Inferior parietal cortex (tissue), 1 donor: ENCODE measurements around the gene GAREM1.

ENCODE experiments used
- DNase-seq: peaks from one replicate; pipeline ENCODE4 v3.0.0-alpha.2; 2016; ENCODE audit errors: extremely low spot score

The GAREM1 gene

GRCh38 chr18:32425466-32425865 lies 45.2 kb downstream of the GAREM1 start:
- DNase-seq, result no peak

GRCh38 chr18:32424696-32425095 lies 46.0 kb downstream of the GAREM1 start:
- DNase-seq, result no peak

GRCh38 chr18:32422978-32423740 lies 47.5 kb downstream of the GAREM1 start:
- DNase-seq, result no peak

- no peak for DNase-seq
These were observed 48.5 kb downstream of the GAREM1 start for GRCh38 chr18:32422201-32422600.

GRCh38 chr18:32420084-32420750 lies 50.5 kb downstream of the GAREM1 start:
- no peak for DNase-seq

- DNase-seq, result no peak
These were observed 52.5 kb downstream of the GAREM1 start for GRCh38 chr18:32418148-32418547.

GRCh38 chr18:32405588-32405987 lies 65.1 kb downstream of the GAREM1 start:
- DNase-seq, result no peak

GRCh38 chr18:32401621-32402020 lies 69.1 kb downstream of the GAREM1 start:
- no peak for DNase-seq

GRCh38 chr18:32393407-32393806 lies 77.3 kb downstream of the GAREM1 start:
- no peak for DNase-seq

- DNase-seq, result no peak
These were observed 79.6 kb downstream of the GAREM1 start for GRCh38 chr18:32391126-32391525.

GRCh38 chr18:32389858-32390257 lies 80.8 kb downstream of the GAREM1 start:
- no peak for DNase-seq

- DNase-seq, result no peak
These were observed 81.5 kb downstream of the GAREM1 start for GRCh38 chr18:32389191-32389590.

- DNase-seq, result peak; percentile 50
These were observed 84.2 kb downstream of the GAREM1 start for GRCh38 chr18:32386471-32386870.

GRCh38 chr18:32383050-32383819 lies 87.4 kb downstream of the GAREM1 start:
- DNase-seq, result no peak

GRCh38 chr18:32381761-32382160 lies 88.9 kb downstream of the GAREM1 start:
- no peak for DNase-seq

GRCh38 chr18:32380559-32380958 lies 90.1 kb downstream of the GAREM1 start:
- no peak for DNase-seq

- DNase-seq, result no peak
These were observed 90.8 kb downstream of the GAREM1 start for GRCh38 chr18:32379891-32380290.

GRCh38 chr18:32378705-32379104 lies 92.0 kb downstream of the GAREM1 start:
- DNase-seq, result no peak

- DNase-seq, result no peak
These were observed 96.7 kb downstream of the GAREM1 start for GRCh38 chr18:32373995-32374394.

- DNase-seq, result no peak
These were observed 97.2 kb downstream of the GAREM1 start for GRCh38 chr18:32373505-32373904.

- DNase-seq, result no peak
These were observed 98.2 kb downstream of the GAREM1 start for GRCh38 chr18:32372381-32373061.

GRCh38 chr18:32372047-32372380 lies 98.7 kb downstream of the GAREM1 start:
- no peak for DNase-seq
